KMS-11 (cell line): ENCODE data around the gene ARFGEF2.

Experiments used
- H2AFZ ChIP-seq: fragments of 200-600 bp; sonication (generic); 2 replicates; pipeline ENCODE4 v1.6.1; 2016; ENCODE audit warnings: antibody characterized with exemption, mixed run types, low read depth
- H3K27ac ChIP-seq: fragments of 200-600 bp; sonication (generic); 2 replicates; pipeline ENCODE4 v1.6.1; 2016; ENCODE audit warnings: mild to moderate bottlenecking, mixed run types
- H3K27me3 ChIP-seq: fragments of 200-600 bp; sonication (generic); 2 replicates; pipeline ENCODE4 v1.6.1; 2017; ENCODE audit warnings: mild to moderate bottlenecking, low read depth, mixed run types, moderate library complexity; ENCODE audit not compliant: insufficient read depth
- H3K36me3 ChIP-seq: fragments of 200-600 bp; sonication (generic); 2 replicates; pipeline ENCODE4 v1.6.1; 2017; ENCODE audit warnings: mild to moderate bottlenecking, mixed run types; ENCODE audit not compliant: insufficient read depth
- H3K4me1 ChIP-seq: fragments of 200-600 bp; sonication (generic); 2 replicates; pipeline ENCODE4 v1.6.1; 2016; ENCODE audit warnings: mild to moderate bottlenecking, low read depth, mixed run types; ENCODE audit not compliant: poor library complexity, severe bottlenecking
- H3K4me2 ChIP-seq: fragments of 200-600 bp; sonication (generic); 2 replicates; pipeline ENCODE4 v1.7.0; 2016; ENCODE audit warnings: mild to moderate bottlenecking, mixed run types
- H3K4me3 ChIP-seq: fragments of 200-600 bp; sonication (generic); IDR thresholded peaks from 2 replicates; pipeline ENCODE4 v1.6.1; 2017; ENCODE audit warnings: low read depth, low read length, mixed read lengths; ENCODE audit not compliant: insufficient read depth
- H3K79me2 ChIP-seq: fragments of 200-600 bp; sonication (generic); 2 replicates; pipeline ENCODE4 v1.6.1; 2016; ENCODE audit warnings: low read depth, mixed run types; ENCODE audit not compliant: insufficient read depth
- H3K9ac ChIP-seq: fragments of 200-600 bp; sonication (generic); 2 replicates; pipeline ENCODE4 v1.6.1; 2016; ENCODE audit warnings: mild to moderate bottlenecking, mixed run types
- H4K20me1 ChIP-seq: fragments of 200-600 bp; sonication (generic); 2 replicates; pipeline ENCODE4 v1.6.1; 2016; ENCODE audit warnings: mild to moderate bottlenecking, mixed run types; ENCODE audit not compliant: insufficient read depth
- TF ChIP-seq, protein P1 (sequence below): fragments of 200-600 bp; sonication (generic); conservative IDR thresholded peaks from 2 replicates; pipeline ENCODE4 v1.6.1; 2017; ENCODE audit warnings: low read depth, mild to moderate bottlenecking, antibody characterized with exemption, low read length, moderate library complexity, mixed read lengths

The ARFGEF2 gene

DNA sequence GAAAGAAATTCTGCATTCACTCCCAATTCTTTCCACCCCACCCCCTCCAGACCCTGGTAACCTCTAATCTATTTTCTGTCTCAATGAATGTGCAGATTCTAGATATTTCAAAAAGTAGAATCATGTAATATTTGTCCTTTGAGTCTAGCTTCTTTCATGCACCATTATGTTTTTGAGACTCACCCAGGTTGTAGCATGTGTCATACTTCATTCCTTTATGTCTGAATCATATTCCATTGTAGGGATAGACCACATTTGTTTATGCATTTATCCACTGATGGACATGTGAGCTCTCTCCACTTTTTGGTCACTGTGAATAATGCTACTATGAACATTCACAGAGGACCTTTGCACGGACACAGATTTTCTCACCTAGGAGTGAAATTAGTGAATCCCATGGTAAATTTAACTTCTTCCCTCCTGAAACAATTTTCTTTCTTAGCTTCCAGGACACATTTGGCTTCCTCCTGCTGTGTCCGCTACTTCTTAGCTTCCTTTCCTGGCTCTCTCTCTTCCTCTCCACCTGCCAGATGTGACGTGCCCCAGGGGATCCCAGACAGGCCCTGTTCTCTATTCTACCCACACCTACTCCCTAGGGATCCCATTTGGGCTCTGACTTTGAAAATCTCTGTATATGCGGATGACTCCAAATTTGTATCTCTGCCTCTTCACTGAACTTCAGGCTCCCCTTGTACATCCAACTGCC lies 24.1 kb upstream of the ARFGEF2 start:
- Histone ChIP-seq H4K20me1 (no peaks in the 10 kb centered on the region), H3K79me2 (no peaks in the 10 kb centered on the region), H3K4me3 (no peak overlapping the region), H3K27ac (no peak overlapping the region), H2AFZ (no peak overlapping the region), H3K9ac (no peak overlapping the region), H3K27me3 (no peaks in the 10 kb centered on the region; the same call in 1 of the 2 replicates), H3K36me3 (no peaks in the 10 kb centered on the region), H3K4me1 (no peaks in the 10 kb centered on the region), H3K4me2 (no peak overlapping the region)
- TF ChIP-seq, protein P1, sequence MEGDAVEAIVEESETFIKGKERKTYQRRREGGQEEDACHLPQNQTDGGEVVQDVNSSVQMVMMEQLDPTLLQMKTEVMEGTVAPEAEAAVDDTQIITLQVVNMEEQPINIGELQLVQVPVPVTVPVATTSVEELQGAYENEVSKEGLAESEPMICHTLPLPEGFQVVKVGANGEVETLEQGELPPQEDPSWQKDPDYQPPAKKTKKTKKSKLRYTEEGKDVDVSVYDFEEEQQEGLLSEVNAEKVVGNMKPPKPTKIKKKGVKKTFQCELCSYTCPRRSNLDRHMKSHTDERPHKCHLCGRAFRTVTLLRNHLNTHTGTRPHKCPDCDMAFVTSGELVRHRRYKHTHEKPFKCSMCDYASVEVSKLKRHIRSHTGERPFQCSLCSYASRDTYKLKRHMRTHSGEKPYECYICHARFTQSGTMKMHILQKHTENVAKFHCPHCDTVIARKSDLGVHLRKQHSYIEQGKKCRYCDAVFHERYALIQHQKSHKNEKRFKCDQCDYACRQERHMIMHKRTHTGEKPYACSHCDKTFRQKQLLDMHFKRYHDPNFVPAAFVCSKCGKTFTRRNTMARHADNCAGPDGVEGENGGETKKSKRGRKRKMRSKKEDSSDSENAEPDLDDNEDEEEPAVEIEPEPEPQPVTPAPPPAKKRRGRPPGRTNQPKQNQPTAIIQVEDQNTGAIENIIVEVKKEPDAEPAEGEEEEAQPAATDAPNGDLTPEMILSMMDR = no peak

DNA sequence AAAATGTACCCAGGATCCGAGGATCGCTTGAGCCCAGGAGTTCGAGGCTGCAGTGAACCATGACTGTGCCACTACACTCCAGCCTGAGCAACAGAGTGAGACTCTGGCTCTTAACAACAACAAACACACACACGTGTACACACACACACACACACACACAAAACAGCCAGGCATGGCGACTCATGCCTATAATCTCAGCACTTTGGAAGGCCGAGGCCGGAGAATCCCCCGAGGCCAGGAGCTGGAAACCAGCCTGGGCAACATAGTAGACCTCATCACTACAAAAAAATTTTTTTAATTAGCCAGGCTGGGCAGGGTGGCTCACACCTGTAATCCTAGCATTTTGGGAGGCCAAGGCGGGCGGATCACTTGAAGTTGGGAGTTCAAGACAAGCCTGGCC lies 23.3 kb upstream of the ARFGEF2 start:
- Histone ChIP-seq H3K27ac (no peak overlapping the region), H3K79me2 (no peaks in the 10 kb centered on the region), H3K4me1 (no peaks in the 10 kb centered on the region), H3K9ac (no peak overlapping the region), H3K4me2 (no peak overlapping the region), H4K20me1 (no peaks in the 10 kb centered on the region), H3K27me3 (no peaks in the 10 kb centered on the region; the same call in 1 of the 2 replicates), H3K4me3 (no peak overlapping the region), H2AFZ (no peak overlapping the region), H3K36me3 (no peaks in the 10 kb centered on the region)
- TF ChIP-seq, protein P1 = no peak

DNA sequence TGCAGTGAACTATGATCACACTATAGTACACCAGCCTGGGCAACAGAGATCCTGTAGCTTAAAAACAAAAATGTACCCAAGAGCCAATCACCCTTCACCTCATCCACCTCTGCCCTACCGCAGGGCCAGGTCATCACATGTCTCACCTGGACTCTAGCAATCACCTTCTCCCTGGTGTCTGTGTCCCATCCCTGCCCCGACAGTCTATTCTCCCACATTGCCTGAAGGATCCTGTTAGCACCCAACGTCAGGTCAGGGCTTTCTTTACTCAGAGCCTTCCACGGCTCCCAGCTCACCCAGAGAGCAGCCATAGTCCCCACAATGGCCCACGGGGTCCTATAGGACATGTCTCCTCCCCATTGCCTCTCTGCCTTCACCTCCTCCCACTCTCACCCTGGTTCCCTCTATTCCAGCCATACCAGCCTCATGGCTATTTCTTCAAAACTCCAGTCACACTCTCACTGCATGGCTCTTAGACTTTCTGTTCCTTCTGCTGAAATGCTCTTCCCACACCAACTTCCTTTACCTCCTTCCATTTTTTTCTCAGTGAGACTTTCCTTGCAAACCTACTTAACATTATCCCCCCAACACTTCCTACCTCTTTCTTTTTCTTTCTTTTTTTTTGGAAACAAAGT lies 22.5 kb upstream of the ARFGEF2 start:
- no peaks in the 10 kb centered on the region for H3K36me3 ChIP-seq
- no peaks in the 10 kb centered on the region for H4K20me1 ChIP-seq
- no peak overlapping the region for H3K4me2 ChIP-seq
- no peak overlapping the region for H3K27ac ChIP-seq
- TF ChIP-seq, protein P1 = no peak
- H3K4me1 ChIP-seq = no peaks in the 10 kb centered on the region
- no peak overlapping the region for H2AFZ ChIP-seq
- H3K4me3 ChIP-seq = no peak overlapping the region
- no peaks in the 10 kb centered on the region for H3K79me2 ChIP-seq
- H3K9ac ChIP-seq = no peak overlapping the region
- peaks cover 4% of the 10 kb centered on the region; the same call in 1 of the 2 replicates for H3K27me3 ChIP-seq

DNA sequence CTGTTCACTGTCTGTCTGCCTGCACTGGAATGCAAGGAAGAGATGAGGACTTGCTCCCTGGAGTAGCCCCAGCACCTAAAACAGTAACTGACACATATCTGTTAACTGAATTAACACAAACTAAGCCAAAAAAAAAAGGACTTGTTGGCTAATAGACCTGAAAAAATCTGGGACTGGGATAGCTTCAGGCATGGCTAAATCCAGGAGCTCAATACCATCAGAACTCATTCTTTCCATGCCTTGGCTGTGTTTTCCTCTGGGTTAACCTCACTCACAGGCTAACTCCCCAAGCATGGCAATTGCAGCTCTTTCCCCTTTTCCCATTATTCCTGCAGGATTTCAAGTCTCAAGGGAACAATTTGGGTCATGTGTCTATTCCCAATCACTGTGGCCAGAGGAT lies 21.6 kb upstream of the ARFGEF2 start:
- no peak overlapping the region for H3K27ac ChIP-seq
- H3K27me3 ChIP-seq = peaks cover 4% of the 10 kb centered on the region; the same call in 1 of the 2 replicates
- no peak overlapping the region for H3K4me3 ChIP-seq
- TF ChIP-seq, protein P1 = no peak
- peaks cover 7% of the 10 kb centered on the region for H3K4me1 ChIP-seq
- H4K20me1 ChIP-seq = no peaks in the 10 kb centered on the region
- H3K79me2 ChIP-seq = no peaks in the 10 kb centered on the region
- no peaks in the 10 kb centered on the region for H3K36me3 ChIP-seq
- H3K4me2 ChIP-seq = no peak overlapping the region
- H3K9ac ChIP-seq = no peak overlapping the region
- H2AFZ ChIP-seq = no peak overlapping the region
